Parathyroid adenoma (tissue), 2 donors: ENCODE measurements around the gene C2orf66.

Experiments used
- H2AFZ ChIP-seq: fragments of 300-600 bp; sonication (generic); one replicate; pipeline ENCODE4 v1.7.0; 2017; ENCODE audit warnings: antibody characterized with exemption, mild to moderate bottlenecking
- H3K27ac ChIP-seq: fragments of 300-600 bp; sonication (generic); one replicate; pipeline ENCODE4 v1.7.0; 2017
- H3K27me3 ChIP-seq: fragments of 300-600 bp; sonication (generic); one replicate; pipeline ENCODE4 v1.7.0; 2017; ENCODE audit warnings: low read length; ENCODE audit not compliant: control insufficient read depth, insufficient read depth
- H3K36me3 ChIP-seq: fragments of 300-600 bp; sonication (generic); one replicate; pipeline ENCODE4 v1.7.0; 2017; ENCODE audit warnings: low read length; ENCODE audit not compliant: control insufficient read depth, insufficient read depth
- H3K4me1 ChIP-seq: fragments of 300-600 bp; sonication (generic); one replicate; pipeline ENCODE4 v1.7.0; 2017; ENCODE audit warnings: control low read depth
- H3K4me2 ChIP-seq: fragments of 300-600 bp; sonication (generic); one replicate; pipeline ENCODE4 v1.7.0; 2017; ENCODE audit warnings: low read length
- H3K4me3 ChIP-seq: fragments of 300-600 bp; sonication (generic); one replicate; pipeline ENCODE4 v1.7.0; 2017; ENCODE audit warnings: low read depth, low read length
- H3K79me2 ChIP-seq: fragments of 300-600 bp; sonication (generic); one replicate; pipeline ENCODE4 v1.7.0; 2017; ENCODE audit warnings: control low read depth
- H3K9ac ChIP-seq: fragments of 300-600 bp; sonication (generic); one replicate; pipeline ENCODE4 v1.7.0; 2017; ENCODE audit warnings: mild to moderate bottlenecking
- H3K9me3 ChIP-seq: fragments of 300-600 bp; sonication (generic); one replicate; pipeline ENCODE4 v1.7.0; 2017; ENCODE audit warnings: low read length; ENCODE audit not compliant: control insufficient read depth
- TF ChIP-seq, protein P1 (sequence below): fragments of 300-600 bp; sonication (generic); IDR thresholded peaks from one replicate; pipeline ENCODE4 v1.7.0; 2017; ENCODE audit warnings: antibody characterized with exemption, mild to moderate bottlenecking
- donor health status: primary hyperparathyroidism.

The C2orf66 gene

DNA sequence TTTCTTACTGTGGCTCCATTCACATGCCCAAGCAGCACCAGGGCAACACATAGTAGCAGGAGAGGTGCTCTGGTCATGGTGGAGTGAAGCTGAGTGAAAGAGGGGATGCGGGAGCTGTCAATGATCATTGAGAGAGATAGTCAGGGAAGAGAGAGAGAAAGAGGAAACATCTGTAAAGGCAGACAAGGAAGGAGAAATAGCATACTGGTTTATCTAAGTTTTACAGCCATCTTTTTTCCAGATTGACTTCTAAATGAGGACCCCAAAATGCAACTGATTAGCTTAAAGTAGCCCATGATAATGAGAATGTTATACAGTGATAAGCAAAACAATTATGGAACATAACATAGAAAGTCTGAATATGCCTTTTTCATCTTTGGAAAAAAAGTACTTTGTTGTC, at the start of gene C2orf66:
TSS of gene C2orf66 (minus strand) at position 96 of the 400 bp plus-strand sequence. CDS start at position 77, 19 bp downstream.
- Histone ChIP-seq H3K4me3 (no peak within 1 kb of the TSS), H2AFZ (no peak within 1 kb of the TSS), H3K79me2 (no peaks in the 10 kb centered on the region), H3K9ac (no peak within 1 kb of the TSS), H3K4me2 (no peak within 1 kb of the TSS), H3K9me3 (no peaks in the 10 kb centered on the region), H3K27me3 (no peaks in the 10 kb centered on the region), H3K4me1 (peaks cover 6% of the 10 kb centered on the region), H3K27ac (no peak within 1 kb of the TSS), H3K36me3 (no peaks in the 10 kb centered on the region)
- TF ChIP-seq, protein P1, sequence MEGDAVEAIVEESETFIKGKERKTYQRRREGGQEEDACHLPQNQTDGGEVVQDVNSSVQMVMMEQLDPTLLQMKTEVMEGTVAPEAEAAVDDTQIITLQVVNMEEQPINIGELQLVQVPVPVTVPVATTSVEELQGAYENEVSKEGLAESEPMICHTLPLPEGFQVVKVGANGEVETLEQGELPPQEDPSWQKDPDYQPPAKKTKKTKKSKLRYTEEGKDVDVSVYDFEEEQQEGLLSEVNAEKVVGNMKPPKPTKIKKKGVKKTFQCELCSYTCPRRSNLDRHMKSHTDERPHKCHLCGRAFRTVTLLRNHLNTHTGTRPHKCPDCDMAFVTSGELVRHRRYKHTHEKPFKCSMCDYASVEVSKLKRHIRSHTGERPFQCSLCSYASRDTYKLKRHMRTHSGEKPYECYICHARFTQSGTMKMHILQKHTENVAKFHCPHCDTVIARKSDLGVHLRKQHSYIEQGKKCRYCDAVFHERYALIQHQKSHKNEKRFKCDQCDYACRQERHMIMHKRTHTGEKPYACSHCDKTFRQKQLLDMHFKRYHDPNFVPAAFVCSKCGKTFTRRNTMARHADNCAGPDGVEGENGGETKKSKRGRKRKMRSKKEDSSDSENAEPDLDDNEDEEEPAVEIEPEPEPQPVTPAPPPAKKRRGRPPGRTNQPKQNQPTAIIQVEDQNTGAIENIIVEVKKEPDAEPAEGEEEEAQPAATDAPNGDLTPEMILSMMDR, result no peak

DNA sequence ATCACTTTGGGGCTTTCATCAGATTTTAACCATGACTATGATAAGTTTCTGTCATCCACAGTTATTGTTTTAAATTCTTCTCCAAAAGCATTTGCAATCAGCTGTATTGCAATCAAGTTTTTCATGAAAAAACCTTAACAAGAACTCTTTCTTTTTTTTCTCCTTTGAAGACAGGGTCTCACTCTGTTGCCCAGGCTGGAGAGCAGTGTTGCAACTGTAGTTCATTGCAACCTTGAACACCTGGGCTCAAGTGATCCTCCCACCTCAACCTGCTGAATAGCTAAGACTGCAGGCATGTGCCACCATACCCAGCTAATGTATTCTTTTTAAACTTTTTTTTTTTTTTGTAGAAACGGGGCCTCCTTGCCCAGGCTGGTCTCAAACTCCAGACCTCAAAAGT, 45.5 kb upstream of the C2orf66 start:
- Histone ChIP-seq H3K27me3 (no peaks in the 10 kb centered on the region), H3K4me2 (no peak overlapping the region), H3K79me2 (no peaks in the 10 kb centered on the region), H3K36me3 (no peaks in the 10 kb centered on the region), H3K4me1 (no peaks in the 10 kb centered on the region), H3K4me3 (no peak overlapping the region), H2AFZ (no peak overlapping the region), H3K9ac (no peak overlapping the region), H3K9me3 (no peaks in the 10 kb centered on the region), H3K27ac (no peak overlapping the region)
- TF ChIP-seq, protein P1, result no peak

DNA sequence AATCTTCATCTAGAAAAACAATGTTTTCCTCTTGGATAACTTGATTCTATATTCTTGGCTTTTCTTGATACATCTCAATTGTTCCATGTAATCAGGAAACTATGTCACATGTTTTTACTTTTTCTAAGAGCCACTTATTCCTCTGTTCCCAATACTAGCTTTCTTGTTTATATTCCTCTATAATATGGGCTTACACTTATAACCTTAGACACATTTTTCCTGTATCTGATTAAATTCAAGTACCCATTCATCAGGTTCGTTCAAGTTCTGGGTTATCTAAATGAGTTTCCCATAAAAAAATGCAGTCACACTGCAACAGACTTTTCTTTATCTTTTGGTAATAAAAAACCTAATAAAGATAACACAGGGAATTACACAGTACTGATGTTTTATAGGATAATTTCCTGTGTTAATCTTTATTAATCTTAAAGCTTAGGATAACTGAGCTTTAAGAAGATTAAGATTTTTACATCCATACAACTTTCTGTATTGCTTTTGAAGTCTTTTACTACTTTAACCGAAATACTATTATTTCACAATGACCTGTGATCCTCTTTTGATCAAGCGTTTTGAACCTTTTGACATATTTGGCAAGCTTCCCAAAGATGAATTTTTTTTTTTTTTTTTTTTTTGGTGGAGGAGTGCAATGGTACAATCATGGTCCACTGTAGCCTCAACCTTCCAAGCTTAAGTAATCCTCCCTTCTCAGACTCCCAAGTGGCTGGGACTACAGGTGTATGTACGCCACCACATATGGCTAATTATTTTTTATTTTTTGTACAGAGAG, 44.3 kb upstream of the C2orf66 start:
- Histone ChIP-seq H3K27ac (no peak overlapping the region), H3K27me3 (no peaks in the 10 kb centered on the region), H3K9ac (no peak overlapping the region), H3K4me3 (no peak overlapping the region), H3K4me2 (no peak overlapping the region), H3K4me1 (no peaks in the 10 kb centered on the region), H3K9me3 (no peaks in the 10 kb centered on the region), H3K79me2 (no peaks in the 10 kb centered on the region), H3K36me3 (no peaks in the 10 kb centered on the region), H2AFZ (no peak overlapping the region)
- TF ChIP-seq, protein P1, result no peak

DNA sequence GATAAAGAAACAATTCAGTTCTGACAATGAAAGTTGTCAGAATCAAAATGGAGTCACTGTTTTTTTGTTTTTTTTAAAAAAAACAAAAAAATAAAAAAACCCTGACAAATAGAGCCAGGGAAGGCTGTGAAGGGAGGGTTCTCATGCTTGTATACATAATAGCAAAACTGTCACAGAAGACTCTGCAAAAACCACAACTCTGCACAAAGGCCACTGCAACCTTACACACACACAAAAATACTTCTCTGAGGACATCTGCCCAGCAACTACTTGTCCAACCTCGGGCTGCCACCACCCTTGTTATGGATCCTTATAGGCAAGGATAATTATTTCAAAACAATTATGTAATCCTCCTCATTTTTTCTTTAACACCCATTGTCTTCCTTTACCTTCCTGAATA, 41.9 kb upstream of the C2orf66 start:
- H3K4me2 ChIP-seq, result no peak overlapping the region
- no peak overlapping the region for H3K9ac ChIP-seq
- no peak overlapping the region for H2AFZ ChIP-seq
- H3K9me3 ChIP-seq, result no peaks in the 10 kb centered on the region
- H3K79me2 ChIP-seq, result no peaks in the 10 kb centered on the region
- no peaks in the 10 kb centered on the region for H3K4me1 ChIP-seq
- TF ChIP-seq, protein P1, result no peak
- H3K4me3 ChIP-seq, result no peak overlapping the region
- no peak overlapping the region for H3K27ac ChIP-seq
- no peaks in the 10 kb centered on the region for H3K36me3 ChIP-seq
- no peaks in the 10 kb centered on the region for H3K27me3 ChIP-seq

DNA sequence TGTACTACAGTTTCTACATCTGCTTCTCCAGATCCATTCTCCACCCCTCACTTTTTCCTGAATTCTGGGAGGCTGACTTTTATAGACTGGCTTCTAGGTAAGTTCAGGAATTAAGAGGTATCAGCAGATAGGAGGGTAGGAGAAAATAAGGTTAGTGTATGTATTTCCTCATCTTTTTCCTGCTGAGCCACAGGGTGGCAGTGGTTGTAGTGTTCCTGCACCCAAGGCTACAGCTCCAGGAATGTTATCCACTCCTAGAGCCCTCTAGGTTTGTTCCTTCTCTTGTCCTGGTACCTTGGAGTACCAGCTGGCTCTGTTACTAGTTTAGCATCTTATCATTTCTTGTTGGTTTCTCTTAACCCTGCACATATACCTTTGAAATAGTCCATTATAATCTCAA, 40.7 kb upstream of the C2orf66 start:
- H3K27me3 ChIP-seq, result no peaks in the 10 kb centered on the region
- no peak overlapping the region for H3K27ac ChIP-seq
- no peak overlapping the region for H2AFZ ChIP-seq
- TF ChIP-seq, protein P1, result no peak
- no peaks in the 10 kb centered on the region for H3K4me1 ChIP-seq
- no peak overlapping the region for H3K4me2 ChIP-seq
- H3K9me3 ChIP-seq, result no peaks in the 10 kb centered on the region
- no peaks in the 10 kb centered on the region for H3K36me3 ChIP-seq
- H3K9ac ChIP-seq, result no peak overlapping the region
- no peak overlapping the region for H3K4me3 ChIP-seq
- H3K79me2 ChIP-seq, result no peaks in the 10 kb centered on the region
